ENCODE results near the gene FBXL22.

DNA sequence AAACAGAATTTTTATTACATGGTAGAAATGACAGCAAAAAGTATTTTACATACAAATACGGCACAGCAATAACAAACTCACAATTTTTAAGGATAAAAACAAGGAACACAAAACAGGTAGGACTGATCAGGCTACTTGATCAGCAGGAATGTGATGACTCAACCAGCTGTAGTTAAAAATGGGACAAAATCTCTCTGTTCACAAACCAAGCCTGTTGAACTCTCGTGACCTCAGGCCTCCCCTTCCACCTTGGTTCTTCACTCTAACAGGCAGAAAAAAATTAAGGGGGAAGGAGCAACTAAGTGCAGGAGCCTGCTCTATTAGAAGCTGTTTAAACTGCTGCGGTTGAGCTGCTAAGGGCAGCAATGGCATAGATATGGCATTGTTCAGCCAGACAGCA is 18.7 kb downstream of the FBXL22 start:
- TF ChIP-seq, protein P1, sequence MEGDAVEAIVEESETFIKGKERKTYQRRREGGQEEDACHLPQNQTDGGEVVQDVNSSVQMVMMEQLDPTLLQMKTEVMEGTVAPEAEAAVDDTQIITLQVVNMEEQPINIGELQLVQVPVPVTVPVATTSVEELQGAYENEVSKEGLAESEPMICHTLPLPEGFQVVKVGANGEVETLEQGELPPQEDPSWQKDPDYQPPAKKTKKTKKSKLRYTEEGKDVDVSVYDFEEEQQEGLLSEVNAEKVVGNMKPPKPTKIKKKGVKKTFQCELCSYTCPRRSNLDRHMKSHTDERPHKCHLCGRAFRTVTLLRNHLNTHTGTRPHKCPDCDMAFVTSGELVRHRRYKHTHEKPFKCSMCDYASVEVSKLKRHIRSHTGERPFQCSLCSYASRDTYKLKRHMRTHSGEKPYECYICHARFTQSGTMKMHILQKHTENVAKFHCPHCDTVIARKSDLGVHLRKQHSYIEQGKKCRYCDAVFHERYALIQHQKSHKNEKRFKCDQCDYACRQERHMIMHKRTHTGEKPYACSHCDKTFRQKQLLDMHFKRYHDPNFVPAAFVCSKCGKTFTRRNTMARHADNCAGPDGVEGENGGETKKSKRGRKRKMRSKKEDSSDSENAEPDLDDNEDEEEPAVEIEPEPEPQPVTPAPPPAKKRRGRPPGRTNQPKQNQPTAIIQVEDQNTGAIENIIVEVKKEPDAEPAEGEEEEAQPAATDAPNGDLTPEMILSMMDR (IDR thresholded peaks at IDR 0.05; ENCODE audit: insufficient read depth, low read length) = no peak
- no peak for TF ChIP-seq POLR2AphosphoS5 (IDR thresholded peaks at IDR 0.05; ENCODE audit: low read depth)
- TF ChIP-seq, protein P2, sequence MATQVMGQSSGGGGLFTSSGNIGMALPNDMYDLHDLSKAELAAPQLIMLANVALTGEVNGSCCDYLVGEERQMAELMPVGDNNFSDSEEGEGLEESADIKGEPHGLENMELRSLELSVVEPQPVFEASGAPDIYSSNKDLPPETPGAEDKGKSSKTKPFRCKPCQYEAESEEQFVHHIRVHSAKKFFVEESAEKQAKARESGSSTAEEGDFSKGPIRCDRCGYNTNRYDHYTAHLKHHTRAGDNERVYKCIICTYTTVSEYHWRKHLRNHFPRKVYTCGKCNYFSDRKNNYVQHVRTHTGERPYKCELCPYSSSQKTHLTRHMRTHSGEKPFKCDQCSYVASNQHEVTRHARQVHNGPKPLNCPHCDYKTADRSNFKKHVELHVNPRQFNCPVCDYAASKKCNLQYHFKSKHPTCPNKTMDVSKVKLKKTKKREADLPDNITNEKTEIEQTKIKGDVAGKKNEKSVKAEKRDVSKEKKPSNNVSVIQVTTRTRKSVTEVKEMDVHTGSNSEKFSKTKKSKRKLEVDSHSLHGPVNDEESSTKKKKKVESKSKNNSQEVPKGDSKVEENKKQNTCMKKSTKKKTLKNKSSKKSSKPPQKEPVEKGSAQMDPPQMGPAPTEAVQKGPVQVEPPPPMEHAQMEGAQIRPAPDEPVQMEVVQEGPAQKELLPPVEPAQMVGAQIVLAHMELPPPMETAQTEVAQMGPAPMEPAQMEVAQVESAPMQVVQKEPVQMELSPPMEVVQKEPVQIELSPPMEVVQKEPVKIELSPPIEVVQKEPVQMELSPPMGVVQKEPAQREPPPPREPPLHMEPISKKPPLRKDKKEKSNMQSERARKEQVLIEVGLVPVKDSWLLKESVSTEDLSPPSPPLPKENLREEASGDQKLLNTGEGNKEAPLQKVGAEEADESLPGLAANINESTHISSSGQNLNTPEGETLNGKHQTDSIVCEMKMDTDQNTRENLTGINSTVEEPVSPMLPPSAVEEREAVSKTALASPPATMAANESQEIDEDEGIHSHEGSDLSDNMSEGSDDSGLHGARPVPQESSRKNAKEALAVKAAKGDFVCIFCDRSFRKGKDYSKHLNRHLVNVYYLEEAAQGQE (IDR thresholded peaks at IDR 0.05; ENCODE audit: insufficient replicate concordance, low read depth) = no peak
- TF ChIP-seq GABPA (IDR thresholded peaks at IDR 0.05; ENCODE audit: low read depth) = no peak
- TF ChIP-seq SPI1 (IDR thresholded peaks at IDR 0.05; ENCODE audit: borderline replicate concordance, low read depth) = no peak
